RKO (cell line): Measurements from ENCODE around the gene TH.

Experiments used
- DNase-seq: peaks from one replicate; pipeline ENCODE4 v3.0.0-alpha.2; 2016; ENCODE audit warnings: low spot score

TH gene

GRCh38 chr11:2159536-2160413, 11.8 kb downstream of the TH start:
- DNase-seq: no peak

- no peak for DNase-seq
Observed at GRCh38 chr11:2158966-2159365, 12.6 kb downstream of the TH start.

DNA sequence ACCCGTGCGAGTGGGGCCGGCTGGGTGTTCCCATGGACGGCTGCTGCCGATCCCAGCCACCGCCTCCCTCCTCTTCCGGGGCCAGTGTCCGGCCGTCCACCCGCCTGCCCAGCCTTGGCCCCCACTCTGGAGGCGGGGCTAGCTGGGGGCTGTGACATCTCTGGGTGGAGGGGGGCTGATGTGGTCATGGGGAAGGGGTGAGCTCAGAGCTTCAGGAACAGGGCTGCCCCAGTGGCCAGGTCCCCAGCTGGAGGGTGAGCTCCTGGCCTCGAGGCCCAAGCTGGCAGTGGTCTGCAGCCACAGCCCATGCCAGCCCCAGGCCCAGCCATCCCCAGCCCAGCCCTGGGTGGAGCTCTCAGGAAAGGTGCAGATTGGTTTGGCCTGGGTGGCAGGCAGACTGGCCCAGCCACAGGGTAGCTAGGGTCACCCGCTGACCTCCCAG, 13.3 kb downstream of the TH start:
- DNase-seq: no peak

DNA sequence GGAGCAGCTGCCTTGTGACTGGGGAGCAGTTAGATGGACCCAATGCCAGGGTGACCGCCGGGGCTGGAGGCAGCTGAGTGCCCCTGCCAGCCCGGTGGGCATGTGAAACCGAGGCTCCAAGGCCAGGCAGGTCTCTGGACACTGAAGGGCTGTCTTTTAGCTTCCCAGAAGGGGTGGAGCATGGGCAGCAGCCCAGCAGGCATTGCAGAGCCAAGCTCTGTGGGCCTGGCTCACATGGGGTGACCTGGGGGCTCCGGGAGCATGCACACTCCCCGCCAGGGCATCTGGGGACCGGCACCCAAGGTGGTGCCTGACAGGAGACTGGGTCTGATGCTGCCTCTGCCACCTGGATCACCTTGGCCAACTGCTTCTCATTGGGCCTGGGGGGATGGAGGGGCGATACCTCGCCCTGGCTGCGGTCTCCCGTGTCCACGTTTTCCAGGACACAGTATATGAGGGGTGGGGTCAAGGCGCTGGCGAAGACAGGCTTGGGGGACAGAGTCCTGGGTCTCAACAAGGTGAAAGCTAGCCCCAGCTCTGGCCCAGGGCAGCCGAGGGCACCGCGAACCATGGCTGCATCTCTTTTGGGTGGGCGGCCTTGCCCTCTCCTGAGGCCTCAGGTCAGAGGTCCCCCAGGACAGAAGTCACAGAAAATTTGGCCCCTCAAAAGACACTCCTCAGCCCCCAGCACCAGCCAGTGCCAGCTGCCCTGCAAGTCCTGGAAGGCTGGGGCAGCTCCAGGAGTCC, 14.1 kb downstream of the TH start:
- no peak for DNase-seq

DNA sequence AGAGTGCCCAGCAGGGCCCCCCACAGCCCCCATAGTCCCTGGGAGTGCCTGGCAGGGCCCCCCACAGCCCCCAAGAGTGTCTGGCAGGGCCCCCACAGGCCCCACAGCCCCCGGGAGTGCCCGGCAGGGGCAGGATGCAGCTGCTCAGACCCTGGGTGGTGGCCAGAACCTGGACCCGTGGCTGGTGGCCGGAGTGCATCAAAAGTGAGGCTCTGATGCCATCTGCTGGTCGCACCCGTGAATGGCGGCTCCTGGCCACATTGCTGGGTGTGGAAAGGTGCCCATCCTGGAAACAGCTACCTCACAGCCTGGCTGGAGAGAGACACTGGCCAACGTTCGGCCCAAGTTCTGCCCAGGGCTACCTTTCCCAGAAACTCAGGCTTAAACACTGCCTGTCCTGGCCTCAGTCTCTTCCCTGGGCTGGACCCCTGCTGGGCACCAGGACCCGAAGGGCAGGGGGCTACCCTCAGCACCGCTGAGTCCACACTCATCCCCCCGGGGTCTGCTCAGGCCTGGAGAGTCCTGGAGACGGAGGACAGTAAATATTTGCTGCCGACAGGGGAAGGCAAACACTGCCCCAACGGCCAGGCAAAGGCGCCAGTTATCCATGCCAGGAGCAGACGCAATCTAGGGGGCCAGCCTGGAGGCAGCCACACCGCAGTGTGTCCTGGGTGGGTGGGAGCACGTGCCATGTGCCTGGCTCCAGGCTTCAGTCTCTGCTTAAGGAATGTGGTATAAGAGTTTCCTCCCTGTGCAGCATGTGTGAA, 15.0 kb downstream of the TH start:
- peak; percentile 51 for DNase-seq

GRCh38 chr11:2155511-2155910, 16.1 kb downstream of the TH start:
- DNase-seq: no peak

DNA sequence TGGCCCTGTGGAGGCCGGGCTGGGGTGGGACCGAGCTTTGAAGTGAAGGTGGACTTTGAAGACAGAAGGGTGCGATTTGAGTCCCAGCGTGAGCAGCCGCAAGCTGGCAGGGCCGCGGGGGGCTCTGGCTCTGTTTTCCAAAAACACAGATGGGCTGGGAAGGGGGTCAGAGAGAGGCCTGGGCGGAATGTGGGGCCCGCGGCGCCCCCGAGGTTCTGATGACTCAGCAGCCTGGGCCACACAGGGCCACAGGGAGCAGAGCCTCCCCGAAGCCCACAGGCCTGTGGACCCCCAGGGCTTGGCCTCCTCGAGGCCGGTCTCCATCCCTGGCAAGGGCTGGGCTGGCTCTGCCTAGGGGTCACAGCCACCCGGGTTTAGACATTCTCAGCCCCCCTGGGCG, 16.7 kb downstream of the TH start:
- no peak for DNase-seq

DNA sequence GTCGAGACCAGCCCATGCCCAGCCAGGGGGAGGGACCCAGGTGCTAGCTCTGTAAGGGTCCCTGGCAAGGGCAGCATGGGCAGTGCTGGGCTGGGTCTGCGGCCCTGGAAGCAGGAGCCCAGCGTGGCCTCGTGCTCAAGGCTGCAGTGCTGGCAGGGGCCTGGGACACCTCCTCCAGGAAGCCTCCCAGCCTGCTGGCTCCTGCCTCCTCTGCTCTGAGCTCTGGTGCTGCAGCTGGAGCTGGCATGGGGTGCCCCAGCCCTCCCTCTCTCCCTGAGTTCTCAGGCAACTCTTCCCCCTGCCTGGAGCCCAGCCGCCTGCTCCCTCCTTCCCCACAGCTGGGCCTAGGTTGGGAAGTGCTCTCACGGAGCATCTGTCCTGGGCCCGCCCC, 17.4 kb downstream of the TH start:
- DNase-seq: no peak

- no peak for DNase-seq
Observed at GRCh38 chr11:2153581-2154194, 17.9 kb downstream of the TH start.

- DNase-seq: peak; percentile 73
Observed at GRCh38 chr11:2151500-2152257, 19.9 kb downstream of the TH start.

DNA sequence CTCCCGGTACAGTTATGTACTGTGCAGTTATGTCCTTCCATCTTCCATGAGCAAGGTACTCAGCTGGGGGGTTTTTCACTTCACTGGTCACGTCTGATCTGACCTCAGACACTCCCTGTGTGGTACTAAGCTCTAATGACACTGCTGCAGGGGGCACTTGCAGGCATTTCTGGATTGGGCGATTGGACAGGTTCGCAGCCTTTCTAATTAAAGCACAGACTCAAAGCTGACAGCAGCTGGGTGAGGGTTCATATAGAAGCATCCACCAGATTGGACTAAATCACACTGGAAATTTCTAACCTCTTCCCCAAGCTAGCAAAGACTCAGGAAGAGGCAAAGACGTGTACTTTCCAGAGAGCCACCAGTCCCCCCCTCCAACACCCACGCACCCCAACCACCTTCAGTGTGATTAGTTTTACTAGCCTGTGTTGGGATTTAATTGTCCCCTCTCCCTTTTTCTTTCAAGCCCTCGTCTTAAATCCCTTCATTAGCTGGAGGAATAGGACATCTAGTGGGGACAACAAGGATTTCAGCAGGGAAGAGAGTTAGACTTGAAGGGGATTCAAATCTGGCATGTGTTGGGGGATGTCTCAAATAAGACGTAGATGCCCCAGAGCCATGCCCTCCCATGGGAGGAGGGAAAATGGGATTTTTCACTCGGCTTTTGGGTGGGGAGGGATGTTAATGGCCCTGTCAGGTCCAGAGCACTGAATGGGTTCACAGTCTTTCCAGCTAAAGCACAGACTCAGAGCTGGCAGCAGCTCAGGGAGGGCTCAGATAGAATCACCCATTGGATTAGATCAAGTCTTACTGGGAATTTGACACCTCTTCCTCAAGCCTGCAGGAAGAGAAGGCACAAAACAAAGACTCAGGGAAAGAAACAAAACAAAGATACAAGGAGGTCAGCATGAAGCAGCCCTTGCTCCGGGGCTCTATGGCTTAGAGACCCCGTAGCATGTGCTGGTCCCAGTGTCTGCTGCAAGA, 21.5 kb downstream of the TH start:
- DNase-seq: peak; percentile 48

- no peak for DNase-seq
Observed at GRCh38 chr11:2149460-2149859, 22.2 kb downstream of the TH start.

DNA sequence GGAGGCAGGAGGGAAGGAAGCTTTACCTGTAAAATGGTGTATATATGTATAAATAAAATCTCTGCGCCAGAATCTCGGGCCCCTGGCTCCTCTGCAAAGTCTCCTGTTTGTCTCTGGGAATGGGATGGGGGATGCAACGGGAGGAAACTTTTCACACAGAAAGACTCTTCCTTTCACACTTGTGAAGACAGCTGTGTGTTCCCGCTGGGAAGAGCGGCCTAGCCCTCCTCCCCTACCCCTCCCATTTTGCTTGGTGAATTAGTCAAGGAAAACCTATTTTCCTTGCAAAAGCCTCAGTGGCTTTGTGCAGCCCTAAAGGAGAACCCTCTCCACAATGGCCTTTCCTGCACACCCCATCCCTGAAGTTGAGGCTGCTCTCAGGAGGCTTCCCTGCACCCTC, 23.0 kb downstream of the TH start:
- no peak for DNase-seq

DNA sequence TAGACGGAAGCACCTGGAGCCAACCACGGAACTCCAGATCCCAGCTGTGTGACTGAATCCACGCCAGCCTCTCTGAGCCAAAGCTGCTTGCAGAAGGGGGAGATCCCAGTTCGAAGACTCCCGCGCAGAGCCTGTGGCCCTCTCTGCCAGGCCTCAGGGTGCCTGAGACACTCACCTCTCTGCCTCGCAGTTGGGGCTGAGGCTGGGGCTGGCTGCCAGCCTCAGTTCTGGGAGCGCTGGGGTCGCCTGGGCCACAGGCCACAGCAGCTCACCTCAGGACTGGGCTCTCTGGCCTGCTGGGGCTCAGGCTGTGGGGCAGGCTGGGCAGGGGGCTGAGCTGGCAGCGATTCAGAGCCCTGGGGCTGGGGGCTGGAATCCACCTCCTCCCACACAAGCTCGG, 24.2 kb downstream of the TH start:
- DNase-seq: no peak

- no peak for DNase-seq
Observed at GRCh38 chr11:2146051-2146450, 25.6 kb downstream of the TH start.

DNA sequence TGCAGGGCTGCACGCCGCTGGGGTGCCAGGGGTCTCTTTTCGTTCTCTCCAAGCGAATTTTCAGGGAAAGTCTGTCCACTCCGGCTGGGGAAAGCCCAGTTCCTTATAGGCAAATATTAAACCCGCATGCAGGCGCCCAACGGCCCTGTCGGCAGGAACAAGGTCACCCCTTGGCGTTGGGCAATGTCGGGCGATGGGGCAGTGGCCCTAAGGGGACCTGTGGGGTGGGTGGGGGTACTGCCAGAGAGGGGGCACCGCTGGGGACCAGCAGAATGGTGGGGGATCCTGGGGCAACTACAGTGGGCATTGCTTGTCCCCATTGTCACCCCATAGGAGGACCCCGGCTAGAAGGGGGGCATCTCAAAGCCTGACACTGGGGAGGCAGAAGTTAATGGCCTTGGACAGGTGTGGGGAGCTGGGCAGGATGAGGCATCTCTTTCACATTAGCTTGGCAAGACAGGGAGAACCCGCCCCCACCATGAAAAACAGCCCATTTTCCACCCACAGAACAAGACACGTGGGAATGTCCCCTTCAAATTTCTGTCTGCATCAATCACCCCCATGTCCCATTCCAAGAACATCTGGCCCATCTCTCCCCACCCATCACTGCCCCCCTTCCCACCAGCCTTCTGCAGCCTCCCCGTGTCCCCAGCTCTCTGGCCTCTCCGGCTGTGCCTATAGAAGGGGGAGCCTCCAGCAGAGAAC, 26.9 kb downstream of the TH start:
- no peak for DNase-seq

- no peak for DNase-seq
Observed at GRCh38 chr11:2143799-2144543, 27.6 kb downstream of the TH start.

- no peak for DNase-seq
Observed at GRCh38 chr11:2143477-2143798, 28.2 kb downstream of the TH start.

- DNase-seq: no peak
Observed at GRCh38 chr11:2142762-2143202, 28.8 kb downstream of the TH start.
